ENCODE measurements around the gene GOLGA1.

The GOLGA1 gene

GRCh38 chr9:124887832-124888231 is 53.1 kb downstream of the GOLGA1 start:
- no peak for DNase-seq (ENCODE audit: low read depth)
- no peak overlapping the region for H3K4me3 ChIP-seq (ENCODE audit: low read depth, low read length)

- DNase-seq (ENCODE audit: low read depth): no peak
- no peak overlapping the region for H3K4me3 ChIP-seq (ENCODE audit: low read depth, low read length)
Observed at GRCh38 chr9:124886866-124887492, 53.9 kb downstream of the GOLGA1 start.

- no peak overlapping the region for H3K4me3 ChIP-seq (ENCODE audit: low read depth, low read length)
- no peak for DNase-seq (ENCODE audit: low read depth)
Observed at GRCh38 chr9:124886461-124886860, 54.4 kb downstream of the GOLGA1 start.

- no peak for DNase-seq (ENCODE audit: low read depth)
- no peak overlapping the region for H3K4me3 ChIP-seq (ENCODE audit: low read depth, low read length)
Observed at GRCh38 chr9:124885551-124885950, 55.3 kb downstream of the GOLGA1 start.

- H3K4me3 ChIP-seq (ENCODE audit: low read depth, low read length): no peak overlapping the region
- no peak for DNase-seq (ENCODE audit: low read depth)
Observed at GRCh38 chr9:124884376-124884775, 56.5 kb downstream of the GOLGA1 start.

- H3K4me3 ChIP-seq (ENCODE audit: low read depth, low read length): no peak overlapping the region
- no peak for DNase-seq (ENCODE audit: low read depth)
Observed at GRCh38 chr9:124882231-124882630, 58.7 kb downstream of the GOLGA1 start.

- DNase-seq (ENCODE audit: low read depth): no peak
- H3K4me3 ChIP-seq (ENCODE audit: low read depth, low read length): no peak overlapping the region
Observed at GRCh38 chr9:124881138-124881743, 59.6 kb downstream of the GOLGA1 start.

GRCh38 chr9:124880501-124880900 is 60.4 kb downstream of the GOLGA1 start:
- DNase-seq (ENCODE audit: low read depth): no peak
- H3K4me3 ChIP-seq (ENCODE audit: low read depth, low read length): no peak overlapping the region

GRCh38 chr9:124879226-124879625 is 61.7 kb downstream of the GOLGA1 start:
- H3K4me3 ChIP-seq (ENCODE audit: low read depth, low read length): no peak overlapping the region
- DNase-seq (ENCODE audit: low read depth): no peak

GRCh38 chr9:124878518-124878917 is 62.4 kb downstream of the GOLGA1 start:
- no peak overlapping the region for H3K4me3 ChIP-seq (ENCODE audit: low read depth, low read length)
- no peak for DNase-seq (ENCODE audit: low read depth)

GRCh38 chr9:124878021-124878420 is 62.9 kb downstream of the GOLGA1 start:
- DNase-seq (ENCODE audit: low read depth): no peak

GRCh38 chr9:124877021-124877782 is 63.7 kb downstream of the GOLGA1 start:
- H3K4me3 ChIP-seq (ENCODE audit: low read depth, low read length): no peak overlapping the region
- DNase-seq (ENCODE audit: low read depth): no peak

More at GRCh38 chr9:124878021-124878420, 62.9 kb downstream of the GOLGA1 start:
- H3K4me3 ChIP-seq (ENCODE audit: low read depth, low read length): no peak overlapping the region

- H3K4me3 ChIP-seq (ENCODE audit: low read depth, low read length): no peak overlapping the region
- no peak for DNase-seq (ENCODE audit: low read depth)
Observed at GRCh38 chr9:124875501-124875900, 65.4 kb downstream of the GOLGA1 start.

GRCh38 chr9:124873664-124874063 is 67.2 kb downstream of the GOLGA1 start:
- H3K4me3 ChIP-seq (ENCODE audit: low read depth, low read length): no peak overlapping the region
- no peak for DNase-seq (ENCODE audit: low read depth)

- H3K4me3 ChIP-seq (ENCODE audit: low read depth, low read length): peak overlapping the region; percentile 95
- no peak for DNase-seq (ENCODE audit: low read depth)
Observed at GRCh38 chr9:124871156-124871561, 69.7 kb downstream of the GOLGA1 start.

- no peak for DNase-seq (ENCODE audit: low read depth)
- H3K4me3 ChIP-seq (ENCODE audit: low read depth, low read length): peak overlapping the region; percentile 95
Observed at GRCh38 chr9:124870723-124871122, 70.2 kb downstream of the GOLGA1 start.

- DNase-seq (ENCODE audit: low read depth): no peak
- peak overlapping the region; percentile 95 for H3K4me3 ChIP-seq (ENCODE audit: low read depth, low read length)
Observed at GRCh38 chr9:124869986-124870560, 70.8 kb downstream of the GOLGA1 start.

- peak overlapping the region; percentile 95 for H3K4me3 ChIP-seq (ENCODE audit: low read depth, low read length)
- no peak for DNase-seq (ENCODE audit: low read depth)
Observed at GRCh38 chr9:124869466-124869985, 71.4 kb downstream of the GOLGA1 start.

GRCh38 chr9:124868511-124869465 is 72.1 kb downstream of the GOLGA1 start:
- no peak for DNase-seq (ENCODE audit: low read depth)
- H3K4me3 ChIP-seq (ENCODE audit: low read depth, low read length): peak overlapping the region; percentile 95

Measured in skeletal muscle cell (primary cell).